Retinal pigment epithelial cell (primary cell): ENCODE measurements around the gene IL18R1.

Experiments
- DNase-seq: peaks from one replicate; pipeline ENCODE4 v3.0.0-alpha.2; 2010; ENCODE audit warnings: low read depth
- H3K4me3 ChIP-seq: 2 replicates; pipeline ENCODE4 v1.5.1; 2011; ENCODE audit warnings: mild to moderate bottlenecking, low read length, control low read depth, moderate library complexity
- CTCF ChIP-seq: conservative IDR thresholded peaks from 2 replicates; pipeline ENCODE4 v1.5.1; 2011; ENCODE audit warnings: low read depth, low read length, control low read depth, inconsistent platforms

Gene IL18R1

GRCh38 chr2:102387763-102388546 lies 32.4 kb downstream of the IL18R1 start:
- no peak overlapping the region for H3K4me3 ChIP-seq
- TF ChIP-seq CTCF: no peak
- no peak for DNase-seq

- no peak overlapping the region for H3K4me3 ChIP-seq
- no peak for DNase-seq
- TF ChIP-seq CTCF: no peak
Observed at GRCh38 chr2:102391565-102391964, 36.0 kb downstream of the IL18R1 start.

GRCh38 chr2:102392096-102392495 lies 36.5 kb downstream of the IL18R1 start:
- DNase-seq: no peak
- H3K4me3 ChIP-seq: no peak overlapping the region
- TF ChIP-seq CTCF: no peak

GRCh38 chr2:102392942-102393341 lies 37.3 kb downstream of the IL18R1 start:
- no peak for DNase-seq
- no peak overlapping the region for H3K4me3 ChIP-seq
- no peak for TF ChIP-seq CTCF

GRCh38 chr2:102396012-102396411 lies 40.4 kb downstream of the IL18R1 start:
- no peak for TF ChIP-seq CTCF
- H3K4me3 ChIP-seq: no peak overlapping the region
- DNase-seq: no peak

GRCh38 chr2:102397209-102397608 lies 41.6 kb downstream of the IL18R1 start:
- no peak overlapping the region for H3K4me3 ChIP-seq
- no peak for TF ChIP-seq CTCF
- DNase-seq: no peak

GRCh38 chr2:102399499-102400141 lies 44.0 kb downstream of the IL18R1 start:
- DNase-seq: no peak
- TF ChIP-seq CTCF: no peak
- H3K4me3 ChIP-seq: no peak overlapping the region
